Dedifferentiated amniotic fluid mesenchymal stem cell (primary cell): ENCODE data around the gene PER2.

Experiments used
- DNase-seq: peaks from one replicate; pipeline ENCODE4 v3.0.0-alpha.2; 2016; ENCODE audit errors: extremely low spot score

PER2 gene

DNA sequence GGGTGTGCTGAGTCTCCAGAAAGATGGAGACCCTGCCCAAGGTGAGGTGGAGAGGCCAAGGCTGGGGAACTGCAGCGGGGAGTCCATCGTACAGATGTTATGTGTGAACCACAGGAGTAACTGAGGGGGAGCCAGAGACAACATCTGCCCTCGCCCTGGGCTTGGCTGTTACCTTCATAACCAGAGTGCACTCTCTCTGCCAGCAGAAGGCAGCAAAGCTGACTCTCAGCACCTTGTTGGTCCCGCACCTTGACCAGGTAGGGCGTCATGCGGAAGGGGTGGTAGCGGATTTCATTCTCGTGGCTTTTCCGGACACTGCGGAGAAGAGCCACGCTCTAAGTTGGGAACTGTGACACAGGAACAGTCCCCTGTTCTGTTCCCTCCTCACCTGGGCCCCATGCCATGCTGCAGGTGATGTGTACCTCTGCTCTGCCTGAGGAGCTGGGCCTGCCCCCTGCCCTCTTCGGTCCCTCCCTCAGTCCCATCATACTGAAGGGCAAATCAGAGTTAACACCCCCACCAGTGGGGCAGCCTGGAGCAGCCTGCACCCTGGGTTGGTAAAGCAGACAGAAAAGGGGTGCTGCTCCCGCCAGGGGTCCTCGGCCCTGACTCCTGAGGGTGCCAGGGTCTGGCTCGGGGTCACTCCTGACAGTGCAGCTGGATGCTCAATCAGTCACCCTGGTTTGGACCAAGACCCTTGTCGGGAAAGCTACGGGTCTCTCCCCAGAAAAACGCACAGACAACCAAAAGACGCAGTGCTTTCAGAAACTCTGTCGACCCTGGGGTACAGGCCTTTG, 20.3 kb downstream of the PER2 start:
- no peak for DNase-seq

- DNase-seq: no peak
These were observed 21.1 kb downstream of the PER2 start for GRCh38 chr2:238267341-238267710.

- DNase-seq: no peak
These were observed 22.8 kb downstream of the PER2 start for GRCh38 chr2:238265605-238266004.

DNA sequence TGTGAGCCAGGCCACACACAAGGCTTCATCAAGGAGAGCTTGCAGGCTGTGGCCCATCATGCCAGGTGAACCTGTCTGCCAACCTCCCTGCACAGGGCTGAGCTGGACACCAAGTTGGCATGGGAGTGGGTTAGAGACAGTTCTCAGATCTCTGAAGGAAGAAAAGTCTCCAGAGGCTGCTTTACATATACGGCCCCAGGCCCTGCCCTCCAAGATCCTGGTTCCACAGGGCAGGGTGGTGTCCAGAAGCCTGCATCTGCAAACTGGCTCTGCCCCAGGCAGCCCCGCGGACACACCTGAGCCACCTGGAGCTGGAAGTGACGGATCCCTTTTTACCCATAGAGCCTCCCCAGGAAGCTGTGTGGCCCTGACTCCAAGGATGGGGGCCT, 24.3 kb downstream of the PER2 start:
- no peak for DNase-seq

DNA sequence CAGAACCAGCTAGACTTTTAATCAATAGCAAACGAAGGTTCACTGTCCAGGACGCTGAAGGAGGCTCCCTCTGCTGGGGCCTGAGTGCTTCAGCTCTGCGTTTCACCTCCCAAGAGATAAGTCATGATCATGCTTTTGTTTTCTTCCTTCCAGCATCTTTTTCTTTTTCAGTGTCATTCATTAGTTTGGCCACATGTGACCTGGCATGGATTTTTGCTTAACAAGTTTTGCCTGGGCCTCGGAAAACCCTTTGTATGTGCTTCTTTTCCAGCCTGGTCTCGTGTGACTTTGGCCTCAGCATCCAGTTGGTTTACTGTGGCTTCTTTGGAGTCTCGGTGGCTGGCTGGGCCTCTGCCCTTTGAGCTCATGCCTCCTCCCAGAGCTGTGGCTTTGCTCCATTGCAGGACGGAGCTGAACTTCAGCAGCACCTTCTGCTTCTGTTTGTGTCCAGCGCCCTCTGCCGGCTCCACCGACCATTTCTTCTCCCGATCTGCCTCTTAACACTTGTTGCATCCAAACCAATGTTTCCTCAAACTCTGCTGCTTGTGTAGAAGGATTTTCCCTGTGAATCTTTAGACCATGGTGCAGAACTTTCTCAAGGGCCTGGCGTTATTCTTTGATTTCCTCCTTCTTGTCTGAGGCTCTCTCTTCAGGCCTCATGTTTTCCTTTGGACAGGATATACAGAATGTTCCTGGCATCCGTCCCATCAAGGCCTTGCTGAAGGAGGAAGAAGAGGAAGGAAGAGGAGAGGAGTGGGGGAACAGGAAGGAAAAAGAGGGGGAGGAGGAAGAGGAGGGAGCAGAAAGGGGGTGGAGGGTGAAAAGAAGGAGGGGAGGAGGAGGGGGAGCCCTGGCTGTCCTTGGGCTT, 25.0 kb downstream of the PER2 start:
- DNase-seq: peak; percentile 92

DNA sequence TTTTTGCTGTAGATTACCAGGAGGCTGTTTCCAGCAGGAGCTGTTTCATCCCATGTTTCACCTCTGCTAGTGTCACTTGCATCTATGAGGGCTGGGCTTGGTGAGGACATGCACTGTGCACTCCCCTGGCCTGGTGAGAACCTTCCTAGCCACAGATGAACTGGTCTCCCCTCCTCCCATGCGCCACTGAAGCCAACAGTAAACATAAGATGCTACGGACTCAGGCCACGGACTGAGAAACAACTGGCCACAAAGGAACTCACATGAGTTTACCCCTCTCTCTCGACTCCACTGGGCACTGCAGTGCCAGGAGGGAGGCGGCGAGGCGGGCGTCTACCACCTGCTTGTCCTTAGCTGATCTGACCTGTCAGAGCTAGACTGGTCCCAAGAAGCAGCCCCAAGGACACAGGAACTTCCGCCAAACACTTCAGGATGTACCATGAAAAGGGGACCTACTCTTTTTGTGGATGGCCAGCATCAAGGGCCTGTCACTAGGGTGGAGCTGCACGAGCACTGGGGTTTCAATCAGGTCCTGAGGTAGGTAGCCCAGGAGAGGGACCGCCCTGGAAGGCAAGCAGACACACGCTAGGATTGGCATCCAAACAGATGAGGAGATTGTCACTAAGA, 25.8 kb downstream of the PER2 start:
- no peak for DNase-seq

DNA sequence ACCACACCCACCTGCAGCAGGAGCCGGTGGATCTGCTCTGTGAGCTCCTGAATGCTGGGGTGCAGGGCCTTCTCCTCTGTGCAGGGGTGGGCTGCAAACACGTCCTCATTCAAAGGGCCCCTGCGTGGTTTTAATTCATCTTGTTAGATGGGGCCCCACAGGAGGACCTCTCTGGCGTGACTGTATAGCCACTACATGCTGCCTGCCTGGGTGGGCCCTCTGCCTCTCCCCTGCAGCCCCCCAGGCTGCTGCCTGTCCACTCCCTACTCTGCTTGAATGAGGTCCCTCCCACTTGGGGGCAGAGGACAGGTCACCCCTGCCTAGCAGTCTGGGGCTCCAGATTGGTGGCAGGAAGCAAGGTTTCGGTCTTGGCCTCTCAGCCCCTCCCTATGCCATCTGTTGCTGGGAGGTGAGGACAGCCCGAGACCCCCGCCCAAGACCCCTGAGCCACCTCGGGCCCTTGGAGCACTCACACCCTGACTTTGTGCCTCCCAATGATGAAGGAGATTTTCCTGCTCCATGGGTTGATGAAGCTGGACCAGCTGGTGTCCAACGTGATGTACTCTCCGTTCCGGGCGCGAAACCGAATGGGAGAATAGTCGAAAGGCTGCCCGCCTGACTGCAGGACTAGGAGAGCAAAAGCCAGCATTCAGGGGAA, 26.6 kb downstream of the PER2 start:
- DNase-seq: no peak

- DNase-seq: no peak
These were observed 27.5 kb downstream of the PER2 start for GRCh38 chr2:238260883-238261282.

DNA sequence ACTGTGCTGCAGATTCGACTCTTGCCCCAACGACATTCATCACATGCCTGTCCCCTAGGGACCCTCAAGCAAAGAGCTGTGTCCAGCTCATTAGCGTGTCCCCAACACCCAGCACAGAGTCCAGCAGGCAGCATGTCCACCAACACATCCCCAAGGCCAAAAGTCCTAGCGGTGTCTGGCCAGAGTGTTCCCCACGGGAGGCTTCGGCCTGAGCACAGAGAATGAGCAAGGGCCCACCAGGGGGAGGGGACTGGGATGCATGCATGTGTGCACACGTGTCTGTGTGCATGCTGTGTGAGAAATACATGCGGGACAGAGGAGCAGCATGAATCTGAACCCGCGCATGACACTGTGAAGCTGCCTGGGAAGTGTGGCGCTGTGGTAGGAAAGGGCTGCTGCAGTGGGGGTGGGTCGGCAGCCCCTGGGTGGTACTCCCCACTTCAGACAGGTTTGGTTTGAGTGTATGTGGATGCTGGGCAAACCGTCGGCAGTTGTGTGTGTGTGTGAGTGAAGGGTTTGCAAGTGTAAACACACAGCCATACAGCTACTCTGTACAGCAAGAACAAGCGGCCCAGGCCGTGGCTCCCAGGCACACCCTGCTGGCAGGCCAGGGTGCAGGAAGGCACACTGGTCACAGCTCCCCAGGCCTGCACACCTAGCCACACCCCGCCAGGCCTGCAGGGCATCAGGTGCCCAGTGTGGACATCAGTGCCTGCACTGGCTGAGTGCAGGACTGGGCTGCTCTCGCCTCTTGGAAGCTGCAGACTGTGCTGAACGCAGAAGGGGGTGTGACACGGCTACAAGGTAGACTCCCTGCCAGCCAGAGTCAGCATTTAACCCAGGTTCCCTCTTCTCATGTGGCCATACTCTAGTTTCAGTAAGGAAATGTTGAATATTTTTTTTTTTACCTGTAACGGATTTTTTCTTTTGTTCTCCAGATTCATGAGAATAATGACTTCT, 29.1 kb downstream of the PER2 start:
- no peak for DNase-seq

DNA sequence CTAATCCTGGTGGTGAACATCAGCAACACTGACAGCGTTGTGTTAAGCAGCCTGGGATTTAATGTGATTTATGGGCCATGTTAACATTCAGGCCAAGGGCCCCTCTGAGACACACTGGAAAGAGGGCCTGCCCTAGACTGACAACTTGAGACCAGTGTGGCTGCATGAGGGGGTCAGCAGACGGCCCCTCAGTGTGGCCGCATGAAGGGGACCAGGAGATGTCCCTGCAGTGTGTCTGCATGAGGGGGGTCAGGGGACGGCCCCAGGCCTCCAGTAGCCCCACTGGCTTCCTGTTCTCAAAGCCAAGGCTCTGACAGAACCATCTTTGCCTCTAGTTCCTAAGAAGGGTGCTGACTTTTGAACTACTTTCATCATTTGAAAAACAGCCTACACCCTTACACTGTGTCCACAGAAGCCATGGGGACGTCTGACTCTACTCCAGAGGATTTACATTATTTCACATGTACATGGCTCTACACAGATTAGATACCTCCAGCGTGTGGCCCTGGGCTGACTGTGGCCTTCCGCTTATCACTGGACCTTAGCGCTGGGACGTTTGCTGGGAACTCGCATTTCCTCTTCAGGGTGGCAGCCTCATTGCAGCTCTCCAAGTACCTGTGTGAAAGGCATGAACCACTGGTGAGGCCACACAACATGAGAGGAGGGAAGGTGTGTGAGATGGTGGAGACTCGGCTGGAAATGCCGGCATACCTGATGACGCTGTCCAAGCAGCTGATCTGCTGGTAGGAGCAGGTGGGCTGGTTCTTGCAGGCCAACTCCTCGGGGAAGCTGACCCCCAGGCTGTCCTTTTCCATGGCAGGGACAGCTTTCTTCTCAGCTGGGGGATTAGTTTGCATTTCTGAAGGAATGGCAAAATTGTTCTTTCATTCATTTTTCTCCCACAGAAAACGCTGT, 30.4 kb downstream of the PER2 start:
- DNase-seq: no peak

- DNase-seq: no peak
These were observed 31.8 kb downstream of the PER2 start for GRCh38 chr2:238256594-238257104.

GRCh38 chr2:238256111-238256510, 32.3 kb downstream of the PER2 start:
- DNase-seq: no peak

GRCh38 chr2:238255636-238256035, 32.8 kb downstream of the PER2 start:
- DNase-seq: no peak

DNA sequence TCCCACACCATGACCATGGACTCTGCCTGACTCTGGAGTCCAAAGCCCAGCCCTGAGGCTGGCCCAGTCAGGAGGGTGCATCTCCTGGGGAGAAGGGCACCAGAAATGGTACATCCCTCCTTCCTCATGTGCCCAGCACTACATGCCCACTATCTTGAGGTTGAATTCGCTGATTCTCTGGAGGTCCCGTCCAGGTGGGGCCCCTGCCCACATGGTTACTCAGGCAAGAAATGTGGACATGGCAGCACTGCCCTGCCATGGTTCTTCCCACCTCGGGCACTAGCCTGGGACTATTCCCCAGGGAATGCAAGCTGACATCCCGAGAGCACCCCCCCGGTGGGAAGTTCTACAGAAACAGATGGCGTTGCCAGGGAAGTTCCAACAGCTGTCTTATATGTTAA, 33.3 kb downstream of the PER2 start:
- DNase-seq: no peak

- DNase-seq: no peak
These were observed 34.2 kb downstream of the PER2 start for GRCh38 chr2:238254095-238254723.

DNA sequence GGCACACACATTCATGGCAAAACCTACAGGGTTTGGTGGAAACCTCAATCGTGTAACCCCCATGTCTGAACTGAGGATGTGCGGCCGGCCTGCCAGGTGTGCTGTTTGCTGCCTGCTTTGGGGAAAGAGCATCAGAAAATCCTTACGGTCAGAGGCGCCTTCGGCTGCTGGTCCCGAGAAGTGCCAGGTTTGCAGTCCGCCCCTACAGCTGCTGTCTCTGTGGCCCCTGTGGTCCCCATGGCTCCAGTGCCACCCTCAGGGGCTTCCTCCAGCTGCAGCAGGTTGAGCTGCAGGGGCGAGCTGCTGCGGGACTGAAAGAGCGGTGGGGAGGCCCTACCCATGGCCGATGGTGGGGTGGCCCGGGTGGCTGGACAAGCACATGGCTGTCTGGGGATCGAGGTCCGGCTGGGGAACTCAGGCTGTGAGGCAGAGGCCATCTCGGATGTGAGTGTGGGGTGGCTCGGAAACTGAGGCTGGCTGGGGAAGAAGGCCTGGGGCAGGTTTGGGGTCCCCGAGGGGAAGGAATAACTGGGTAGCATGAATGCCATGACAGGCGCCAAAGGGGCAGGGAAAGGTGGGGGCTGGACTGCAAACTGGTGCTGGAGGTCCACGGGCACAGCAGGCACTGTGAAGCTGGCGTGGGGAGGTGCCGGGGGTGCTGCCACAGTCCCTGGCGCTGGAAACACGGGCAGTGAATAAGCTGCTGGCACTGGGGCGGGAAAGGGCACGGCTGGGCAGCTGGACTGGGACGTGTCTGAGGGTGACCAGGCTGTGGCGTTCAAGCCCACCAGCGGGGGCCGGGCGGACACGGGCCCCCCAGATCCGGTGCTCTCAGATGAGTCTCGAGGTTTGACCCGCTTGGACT, 35.4 kb downstream of the PER2 start:
- no peak for DNase-seq

DNA sequence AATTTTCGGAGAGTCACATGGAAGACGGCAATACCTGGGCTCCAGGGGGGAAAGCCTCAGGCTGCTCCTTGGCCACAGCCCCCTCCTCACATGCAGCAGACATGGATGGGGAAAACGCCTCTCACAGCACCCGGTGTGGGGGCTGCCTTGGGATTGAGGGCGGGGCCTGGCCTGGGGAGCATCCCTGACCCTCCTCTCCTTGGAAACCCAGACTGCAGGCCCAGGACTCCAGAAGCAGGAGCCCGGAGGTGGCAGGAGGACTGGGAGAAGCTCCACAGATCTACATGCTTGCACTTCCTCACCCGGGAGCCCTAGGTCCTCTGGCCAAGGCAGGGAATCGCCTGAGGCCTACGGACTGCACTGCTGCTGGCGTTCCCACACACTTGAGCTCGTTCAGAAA, 36.4 kb downstream of the PER2 start:
- no peak for DNase-seq

DNA sequence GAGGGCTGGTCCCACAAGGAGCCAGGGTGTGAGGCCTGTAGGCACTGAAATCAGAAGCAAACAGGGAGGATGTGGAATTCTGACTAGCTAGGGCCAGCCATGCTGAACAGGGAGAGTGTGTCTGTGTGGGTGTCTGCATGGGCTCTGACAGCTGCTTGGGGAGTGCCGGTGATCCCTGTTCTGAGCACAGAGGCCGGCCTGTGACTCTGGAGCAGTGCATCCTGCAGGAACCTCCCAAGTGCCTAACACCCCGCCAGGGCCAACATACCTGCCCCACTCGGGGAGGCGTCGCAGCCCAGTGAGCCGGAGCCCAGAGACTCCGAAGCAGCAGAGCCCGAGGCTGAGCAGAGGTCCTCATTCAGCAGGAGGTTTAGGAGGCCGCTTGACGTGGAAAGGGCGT, 37.1 kb downstream of the PER2 start:
- DNase-seq: no peak
